ENCODE data around the gene BLM. TPM values are rescaled to one million over a fixed set of nuclear protein-coding genes. Genes with fewer than 3 reads are reported as not detected.

BLM gene
- total and polyA plus RNA-seq, 10 of the 15 experiments (the other 5 are each of a cell fraction or from before 2014, with no cell fraction given), result 23.0 to 68.4 (median 43.9) TPM

GRCh38 chr15:90765966-90766365, 48.8 kb downstream of the BLM start:
- Histone ChIP-seq H3K36me3 (ENCODE audit: control insufficient read depth in 2 of 2, insufficient read depth in 2 of 2, low read length in 1 of 2) (peaks cover 0 to 26% of the 10 kb centered on the region in 2 experiments; a peak in 3 of 4 replicates), H4K20me1 (ENCODE audit: control insufficient read depth, insufficient read depth) (no peaks in the 10 kb centered on the region), H3K4me3 (no peak overlapping the region), H3K4me1 (ENCODE audit: control insufficient read depth, insufficient read depth, low read length) (no peaks in the 10 kb centered on the region), H3K9ac (ENCODE audit: control insufficient read depth, insufficient read depth, low read length) (no peak overlapping the region), H3K27me3 (replicated peaks in 1 of 2; ENCODE audit: control insufficient read depth in 2 of 2, insufficient read depth in 2 of 2, low read length in 1 of 2) (no peaks in the 10 kb centered on the region), H3K9me3 (replicated peaks; ENCODE audit: control insufficient read depth, insufficient read depth, low read length) (no peaks in the 10 kb centered on the region), H2AFZ (ENCODE audit: control insufficient read depth, low read depth, low read length) (no peak overlapping the region), H3K4me2 (ENCODE audit: control insufficient read depth, insufficient read depth) (no peak overlapping the region), H3K27ac (ENCODE audit: control insufficient read depth, insufficient read depth) (no peak overlapping the region), H3K79me2 (ENCODE audit: control insufficient read depth, insufficient read depth, low read length) (no peaks in the 10 kb centered on the region)
- ChIA-PET POLR2A (interaction anchor here (0.6 kb wide), 1 partner anchor 138 kb away, joined by 3 read pairs; no protein-coding TSS in a partner anchor), CTCF (interaction anchor here (1.3 kb wide), 1 partner anchor 20 kb away, joined by 3 read pairs; no protein-coding TSS in a partner anchor), RAD21 (ENCODE audit: unreplicated experiment) (no interaction called here), SMC1A (ENCODE audit: uncharacterized antibody, unreplicated experiment) (no interaction called here)
- 100% methylated on average over 3 of the region's 3 CpGs for WGBS (ENCODE audit: insufficient coverage, insufficient replicate concordance, low lambda C conversion rate, missing lambda C conversion rate)
- DNase-seq (ENCODE audit: low read depth, low spot score) (no peak), ATAC-seq (no peak), FAIRE-seq (no peak)
- no TSS peak for BruUV-seq (replicated peaks)
- intact Hi-C loops (cut with micrococcal nuclease; ENCODE audit: unreplicated experiment), result no loop called here
- in situ Hi-C loops (cut with MboI), result no loop called here
- TF ChIP-seq ZNF24 (IDR thresholded peaks at IDR 0.05) (no peak), PAX5 (IDR thresholded peaks at IDR 0.05; ENCODE audit: borderline replicate concordance, low read depth, low read length) (no peak), GATAD2B (conservative IDR thresholded peaks at IDR 0.05; ENCODE audit: low read depth) (no peak), EP300 (IDR thresholded peaks at IDR 0.05; ENCODE audit: borderline replicate concordance in 1 of 2, control insufficient read depth in 1 of 2, low read depth in 2 of 2, low read length in 2 of 2) (no peak)

DNA sequence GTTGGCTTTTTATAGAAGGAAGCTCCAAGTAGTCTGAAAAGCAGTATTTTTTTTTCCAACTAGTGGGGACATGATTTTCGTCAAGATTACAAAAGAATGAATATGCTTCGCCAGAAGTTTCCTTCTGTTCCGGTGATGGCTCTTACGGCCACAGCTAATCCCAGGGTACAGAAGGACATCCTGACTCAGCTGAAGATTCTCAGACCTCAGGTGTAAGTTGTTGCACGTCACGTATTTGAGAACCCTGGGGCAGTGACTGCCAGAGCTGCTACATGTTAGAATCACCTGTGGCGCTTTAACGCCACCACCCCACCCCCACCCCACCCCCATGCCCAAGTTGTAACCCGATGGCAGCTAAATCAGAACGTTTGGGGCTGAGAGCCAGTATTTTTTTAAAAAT, 52.2 kb downstream of the BLM start:
- 87% methylated on average over 10 of the region's 10 CpGs for WGBS (ENCODE audit: insufficient coverage, insufficient replicate concordance, low lambda C conversion rate, missing lambda C conversion rate)
- CTCF ChIA-PET, result interaction anchor here (1.1 to 2.0 kb wide), 4 partner anchors 29 to 264 kb away, joined by 3 to 6 read pairs (median 4); no protein-coding TSS in a partner anchor
- TF ChIP-seq IKZF1 (conservative IDR thresholded peaks at IDR 0.05) (no peak), IKZF2 (IDR thresholded peaks at IDR 0.05) (no peak), CHD1 (IDR thresholded peaks at IDR 0.05; ENCODE audit: low read depth, low read length) (no peak), GABPA (IDR thresholded peaks at IDR 0.05; ENCODE audit: low read depth) (no peak), NRF1 (conservative IDR thresholded peaks at IDR 0.05; ENCODE audit: low read depth, low read length) (no peak), SUZ12 (IDR thresholded peaks at IDR 0.05; ENCODE audit: unreplicated experiment) (no peak), YBX1 (IDR thresholded peaks at IDR 0.05) (no peak), TARDBP (IDR thresholded peaks at IDR 0.05; ENCODE audit: borderline replicate concordance) (no peak), ZNF217 (IDR thresholded peaks at IDR 0.05) (no peak), TBL1XR1 (IDR thresholded peaks at IDR 0.05; ENCODE audit: low read depth, low read length) (no peak)
- TF ChIP-seq, protein P1, sequence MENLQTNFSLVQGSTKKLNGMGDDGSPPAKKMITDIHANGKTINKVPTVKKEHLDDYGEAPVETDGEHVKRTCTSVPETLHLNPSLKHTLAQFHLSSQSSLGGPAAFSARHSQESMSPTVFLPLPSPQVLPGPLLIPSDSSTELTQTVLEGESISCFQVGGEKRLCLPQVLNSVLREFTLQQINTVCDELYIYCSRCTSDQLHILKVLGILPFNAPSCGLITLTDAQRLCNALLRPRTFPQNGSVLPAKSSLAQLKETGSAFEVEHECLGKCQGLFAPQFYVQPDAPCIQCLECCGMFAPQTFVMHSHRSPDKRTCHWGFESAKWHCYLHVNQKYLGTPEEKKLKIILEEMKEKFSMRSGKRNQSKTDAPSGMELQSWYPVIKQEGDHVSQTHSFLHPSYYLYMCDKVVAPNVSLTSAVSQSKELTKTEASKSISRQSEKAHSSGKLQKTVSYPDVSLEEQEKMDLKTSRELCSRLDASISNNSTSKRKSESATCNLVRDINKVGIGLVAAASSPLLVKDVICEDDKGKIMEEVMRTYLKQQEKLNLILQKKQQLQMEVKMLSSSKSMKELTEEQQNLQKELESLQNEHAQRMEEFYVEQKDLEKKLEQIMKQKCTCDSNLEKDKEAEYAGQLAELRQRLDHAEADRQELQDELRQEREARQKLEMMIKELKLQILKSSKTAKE (IDR thresholded peaks at IDR 0.05; ENCODE audit: low read depth, poor library complexity, severe bottlenecking), result no peak
- TF ChIP-seq, protein P2, sequence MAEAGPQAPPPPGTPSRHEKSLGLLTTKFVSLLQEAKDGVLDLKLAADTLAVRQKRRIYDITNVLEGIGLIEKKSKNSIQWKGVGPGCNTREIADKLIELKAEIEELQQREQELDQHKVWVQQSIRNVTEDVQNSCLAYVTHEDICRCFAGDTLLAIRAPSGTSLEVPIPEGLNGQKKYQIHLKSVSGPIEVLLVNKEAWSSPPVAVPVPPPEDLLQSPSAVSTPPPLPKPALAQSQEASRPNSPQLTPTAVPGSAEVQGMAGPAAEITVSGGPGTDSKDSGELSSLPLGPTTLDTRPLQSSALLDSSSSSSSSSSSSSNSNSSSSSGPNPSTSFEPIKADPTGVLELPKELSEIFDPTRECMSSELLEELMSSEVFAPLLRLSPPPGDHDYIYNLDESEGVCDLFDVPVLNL (IDR thresholded peaks at IDR 0.05; ENCODE audit: low read depth, low read length), result no peak

More for the DNA sequence above, 52.2 kb downstream of the BLM start:
- no peaks in the 10 kb centered on the region for H3K79me2 ChIP-seq (ENCODE audit: control insufficient read depth, insufficient read depth, low read length)
- intact Hi-C loops (cut with micrococcal nuclease; ENCODE audit: unreplicated experiment) (no loop called here), in situ Hi-C loops (cut with MboI) (no loop called here)
- ATAC-seq (no peak), FAIRE-seq (no peak), DNase-seq (ENCODE audit: low read depth, low spot score) (no peak)
- ChIA-PET RAD21 (ENCODE audit: unreplicated experiment) (interaction anchor here (1.3 kb wide), 1 partner anchor 23 kb away, joined by 4 read pairs; no protein-coding TSS in a partner anchor), POLR2A (interaction anchor here (0.7 kb wide), 1 partner anchor 573 kb away, joined by 6 read pairs; no protein-coding TSS in a partner anchor), SMC1A (ENCODE audit: uncharacterized antibody, unreplicated experiment) (interaction anchor here (1.1 to 2.8 kb wide), 3 partner anchors 12 to 121 kb away, joined by 3 to 8 read pairs (median 4); no protein-coding TSS in a partner anchor)
- no peak overlapping the region for H3K27ac ChIP-seq (ENCODE audit: control insufficient read depth, insufficient read depth)
- H3K9ac ChIP-seq (ENCODE audit: control insufficient read depth, insufficient read depth, low read length), result no peak overlapping the region
- no peak overlapping the region for H2AFZ ChIP-seq (ENCODE audit: control insufficient read depth, low read depth, low read length)
- H3K36me3 ChIP-seq (ENCODE audit: control insufficient read depth in 2 of 2, insufficient read depth in 2 of 2, low read length in 1 of 2), result peaks cover 0 to 24% of the 10 kb centered on the region in 2 experiments; a peak in 2 of 4 replicates
- no peak overlapping the region for H3K4me3 ChIP-seq
- H3K9me3 ChIP-seq (replicated peaks; ENCODE audit: control insufficient read depth, insufficient read depth, low read length), result no peaks in the 10 kb centered on the region
- no TSS peak for BruUV-seq (replicated peaks)
- no peak overlapping the region for H3K4me2 ChIP-seq (ENCODE audit: control insufficient read depth, insufficient read depth)
- H4K20me1 ChIP-seq (ENCODE audit: control insufficient read depth, insufficient read depth), result no peaks in the 10 kb centered on the region
- H3K4me1 ChIP-seq (ENCODE audit: control insufficient read depth, insufficient read depth, low read length), result no peaks in the 10 kb centered on the region
- no peaks in the 10 kb centered on the region for H3K27me3 ChIP-seq (replicated peaks in 1 of 2; ENCODE audit: control insufficient read depth in 2 of 2, insufficient read depth in 2 of 2, low read length in 1 of 2)

All from GM12878 (cell line).